ENCODE data around the gene WBP2.
A peak's percentile ranks its signal among the peaks of the same experiment; 100 is the strongest.

Gene WBP2

DNA sequence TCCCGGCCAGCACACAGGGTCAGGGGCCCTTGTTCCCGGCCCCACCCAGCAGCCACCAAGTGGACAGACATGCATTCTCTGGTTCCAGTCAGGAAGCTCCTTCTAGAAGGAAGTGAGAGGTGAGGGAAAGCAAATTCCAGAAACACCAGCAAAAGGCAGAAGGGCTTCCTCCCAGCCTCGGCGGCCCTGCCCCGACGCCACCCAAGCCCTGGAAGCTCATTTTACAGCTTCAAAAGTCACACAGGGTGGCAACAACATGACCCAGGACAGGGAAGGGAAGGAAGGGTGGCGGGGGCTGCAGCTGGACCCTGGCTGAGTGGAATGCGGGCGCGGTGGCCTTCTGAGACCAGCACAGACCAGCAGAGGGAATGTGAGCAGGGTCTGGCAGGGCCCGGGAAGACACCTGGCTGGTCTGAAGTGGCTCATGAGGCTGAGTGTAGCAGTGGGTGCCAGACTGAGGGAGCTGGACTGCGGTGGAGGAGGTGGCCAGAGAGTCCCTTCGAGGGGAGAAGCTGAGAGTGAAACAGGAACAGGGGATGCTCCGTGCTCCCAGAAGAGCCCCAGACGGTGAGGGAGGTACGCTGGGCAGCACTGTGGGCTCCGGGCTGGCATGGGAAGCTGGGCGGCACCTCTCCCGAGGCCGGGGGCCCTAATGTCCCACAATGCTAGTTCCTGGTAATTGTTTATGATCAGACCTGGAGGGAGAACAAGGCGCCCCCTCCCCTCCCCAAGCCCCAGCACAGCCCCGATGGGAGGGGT lies 9.0 kb downstream of the WBP2 start:
- TF ChIP-seq, protein P1, sequence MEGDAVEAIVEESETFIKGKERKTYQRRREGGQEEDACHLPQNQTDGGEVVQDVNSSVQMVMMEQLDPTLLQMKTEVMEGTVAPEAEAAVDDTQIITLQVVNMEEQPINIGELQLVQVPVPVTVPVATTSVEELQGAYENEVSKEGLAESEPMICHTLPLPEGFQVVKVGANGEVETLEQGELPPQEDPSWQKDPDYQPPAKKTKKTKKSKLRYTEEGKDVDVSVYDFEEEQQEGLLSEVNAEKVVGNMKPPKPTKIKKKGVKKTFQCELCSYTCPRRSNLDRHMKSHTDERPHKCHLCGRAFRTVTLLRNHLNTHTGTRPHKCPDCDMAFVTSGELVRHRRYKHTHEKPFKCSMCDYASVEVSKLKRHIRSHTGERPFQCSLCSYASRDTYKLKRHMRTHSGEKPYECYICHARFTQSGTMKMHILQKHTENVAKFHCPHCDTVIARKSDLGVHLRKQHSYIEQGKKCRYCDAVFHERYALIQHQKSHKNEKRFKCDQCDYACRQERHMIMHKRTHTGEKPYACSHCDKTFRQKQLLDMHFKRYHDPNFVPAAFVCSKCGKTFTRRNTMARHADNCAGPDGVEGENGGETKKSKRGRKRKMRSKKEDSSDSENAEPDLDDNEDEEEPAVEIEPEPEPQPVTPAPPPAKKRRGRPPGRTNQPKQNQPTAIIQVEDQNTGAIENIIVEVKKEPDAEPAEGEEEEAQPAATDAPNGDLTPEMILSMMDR (conservative IDR thresholded peaks at IDR 0.05) = no peak
- H3K27ac ChIP-seq = peak overlapping the region; percentile 15; the same call in 1 of the 2 replicates

DNA sequence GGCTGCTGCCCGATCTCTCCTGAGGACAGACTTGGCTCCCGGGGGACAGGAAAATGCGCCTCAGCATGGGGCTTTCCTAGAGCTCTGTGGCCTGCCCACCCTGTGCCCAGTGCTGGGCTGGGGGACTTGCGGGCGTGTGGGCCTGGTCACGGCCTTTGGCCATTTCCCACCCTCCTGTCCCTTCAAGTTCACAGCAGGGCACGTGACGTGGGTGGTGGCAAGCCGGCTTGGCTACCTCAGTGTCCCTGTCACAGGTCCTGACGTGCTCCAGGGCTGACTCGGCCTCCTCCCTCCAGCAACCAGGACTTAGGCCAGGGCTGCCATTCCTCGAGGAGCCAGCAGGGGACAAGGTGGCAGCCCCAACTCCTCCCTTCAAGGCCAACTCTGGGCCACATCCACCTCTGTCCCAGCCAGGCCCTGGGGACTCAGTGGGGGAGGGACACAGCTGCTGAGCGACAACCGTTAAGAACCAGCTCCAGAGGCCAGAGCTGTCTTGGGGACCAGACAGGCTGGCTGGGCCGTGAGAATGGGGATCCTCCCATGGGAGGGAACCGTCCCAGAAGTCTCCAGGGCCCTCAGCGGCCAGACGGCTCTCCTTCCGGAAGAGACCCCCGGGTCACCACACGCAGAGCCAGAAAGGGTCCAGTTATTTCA lies 9.9 kb downstream of the WBP2 start:
- H3K27ac ChIP-seq = no peak overlapping the region; the same call in 1 of the 2 replicates
- TF ChIP-seq, protein P1 (conservative IDR thresholded peaks at IDR 0.05) = peak; percentile 77

DNA sequence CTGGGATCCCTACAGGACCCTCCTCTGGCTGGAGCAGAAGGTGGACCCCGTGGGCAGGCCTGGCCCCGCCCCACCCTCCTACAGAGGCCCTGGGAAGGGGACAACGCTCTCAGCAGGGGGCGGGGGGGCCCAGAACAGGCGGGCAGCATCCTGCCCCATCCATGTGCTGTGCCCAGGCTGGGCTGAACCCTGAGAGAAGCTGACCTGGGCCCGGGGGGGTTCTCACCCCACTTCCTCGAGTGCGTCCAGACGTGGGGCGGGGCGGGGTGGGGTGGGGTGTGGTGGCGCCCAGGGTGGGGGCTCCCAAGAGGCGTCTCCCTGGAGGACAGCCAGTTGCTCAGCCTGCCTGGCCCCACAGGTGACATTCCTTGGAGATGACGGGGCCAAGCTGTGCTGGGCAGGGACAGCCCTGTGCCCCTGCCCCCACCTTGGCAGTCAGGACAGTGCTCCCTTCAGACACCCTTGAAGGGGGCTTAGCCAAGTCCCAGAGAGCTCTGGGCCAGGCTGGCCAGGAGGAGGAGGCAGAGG lies 10.5 kb downstream of the WBP2 start:
- TF ChIP-seq, protein P1 (conservative IDR thresholded peaks at IDR 0.05) = no peak
- H3K27ac ChIP-seq = no peak overlapping the region

DNA sequence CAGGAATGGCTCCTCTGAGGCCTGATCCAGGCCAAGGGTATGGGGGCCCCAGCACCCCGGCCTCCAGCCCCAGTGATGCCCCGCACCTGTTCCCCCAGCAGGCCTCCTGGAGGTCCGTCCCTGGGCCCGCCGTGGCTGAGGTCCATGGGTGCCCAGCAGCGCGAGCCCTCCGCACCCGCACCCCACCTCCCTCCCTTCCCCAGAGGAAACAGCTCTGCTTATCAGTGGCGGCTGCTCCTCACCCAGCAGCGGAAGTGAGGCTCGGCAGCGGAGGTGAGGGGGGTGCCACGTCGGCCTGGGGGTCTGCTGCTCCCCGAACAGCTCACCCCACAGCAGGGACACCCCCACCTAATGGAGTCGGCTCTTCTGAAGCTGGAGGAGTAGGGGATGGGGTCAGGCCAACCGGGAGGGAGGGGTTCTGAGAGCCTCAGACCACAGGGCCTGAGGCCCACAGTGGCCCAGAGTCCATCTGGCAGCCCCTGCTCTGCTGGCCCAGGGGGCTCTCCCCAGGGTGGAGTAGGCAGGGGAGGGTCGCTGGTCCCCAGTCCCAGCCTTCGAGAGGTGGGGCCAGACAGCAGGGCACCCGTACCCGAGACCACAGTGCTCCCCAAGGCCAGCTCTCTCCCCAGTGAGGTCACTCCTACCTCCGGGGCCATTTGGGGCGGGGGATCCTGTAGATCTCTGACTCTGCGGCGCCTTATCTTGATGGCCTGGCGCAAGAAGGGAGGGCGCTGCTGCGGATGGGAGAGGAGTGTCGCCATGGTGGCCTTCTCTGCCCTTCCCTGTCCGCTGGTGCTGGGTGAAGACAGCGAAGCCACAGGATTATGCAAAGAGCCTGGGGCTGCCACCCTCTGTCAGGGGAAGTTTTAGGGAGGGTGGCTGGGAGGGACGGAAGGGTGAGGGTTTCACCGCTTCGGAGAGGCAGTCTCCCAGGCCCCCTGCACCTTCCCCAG lies 11.3 kb downstream of the WBP2 start, which contains the start of gene UNC13D:
TSS of gene UNC13D (minus strand) at position 828 of the 953 bp plus-strand sequence. CDS start at position 761, 67 bp downstream.
- H3K27ac ChIP-seq = no peak within 1 kb of the TSS
- TF ChIP-seq, protein P1 (conservative IDR thresholded peaks at IDR 0.05) = no peak

GRCh38 chr17:75842963-75843576 lies 12.1 kb downstream of the WBP2 start:
- H3K27ac ChIP-seq = no peak overlapping the region
- TF ChIP-seq, protein P1 (conservative IDR thresholded peaks at IDR 0.05) = no peak

GRCh38 chr17:75842411-75842810 lies 12.7 kb downstream of the WBP2 start:
- TF ChIP-seq, protein P1 (conservative IDR thresholded peaks at IDR 0.05) = no peak
- H3K27ac ChIP-seq = no peak overlapping the region
